Astrocyte (in vitro differentiated cells and primary cell): ENCODE results near the gene COL4A4.

Source experiments
- CTCF ChIP-seq: IDR thresholded peaks from 2 replicates; pipeline ENCODE4 v1.5.1; 2011; ENCODE audit warnings: low read depth, mild to moderate bottlenecking, inconsistent platforms, low read length, moderate library complexity; ENCODE audit not compliant: insufficient read depth
- EZH2 ChIP-seq: IDR thresholded peaks from 2 replicates; pipeline ENCODE4 v1.6.1; 2012; ENCODE audit warnings: mild to moderate bottlenecking, low read length, inconsistent platforms; ENCODE audit not compliant: insufficient read depth

- TF ChIP-seq CTCF (no peak), EZH2 (no peak)
These were observed 169.2 kb downstream of the COL4A4 start for GRCh38 chr2:226994775-226995174.
